ENCODE data around the gene ZDHHC1.

DNA sequence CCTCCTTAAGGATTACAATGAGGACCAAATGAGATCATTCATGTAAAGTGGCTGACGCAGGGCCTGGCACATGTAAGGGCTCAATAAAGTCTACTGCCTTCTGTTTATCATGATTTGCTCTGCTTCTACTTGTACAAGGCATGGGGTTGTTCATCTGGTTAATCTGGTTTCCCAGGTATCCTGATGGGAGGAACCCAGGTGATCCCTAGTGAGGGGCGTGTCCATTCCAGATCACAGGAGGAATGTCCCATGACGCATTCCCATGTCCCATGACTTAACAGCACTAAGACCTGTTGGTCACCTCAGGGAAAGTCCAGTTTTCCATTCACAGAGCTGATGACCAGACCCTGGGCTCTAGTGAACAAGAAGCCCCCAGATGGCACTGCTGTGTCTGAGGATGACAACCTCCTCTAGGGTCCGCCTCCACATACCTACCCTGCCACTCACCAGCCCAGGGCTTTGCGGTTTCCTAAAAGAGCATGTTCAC, 11.5 kb downstream of the ZDHHC1 start:
- TF ChIP-seq CTCF (conservative IDR thresholded peaks at IDR 0.05; ENCODE audit: low read length) (no peak), EZH2phosphoT487 (IDR thresholded peaks at IDR 0.05; ENCODE audit: borderline replicate concordance) (no peak)

All from Loucy (cell line).